Gastroesophageal sphincter (tissue), 4 donors: Measurements from ENCODE around the gene IL1A. TPM values are rescaled to one million over a fixed set of nuclear protein-coding genes. Genes with fewer than 3 reads are reported as not detected.

Experiments
- ATAC-seq: fragments of 150-250 bp; one replicate; pipeline ENCODE4 v1.9.1; 2016; ENCODE audit warnings: mild to moderate bottlenecking, moderate library complexity
- H3K27ac ChIP-seq, 4 donors: fragments of 200-600 bp; sonication (generic) in 3 of 4; 1 replicate in 3 of 4; 2 replicates in 1 of 4; pipeline ENCODE4 v1.5.1; 2016 to 2019
- H3K27me3 ChIP-seq: fragments of 200-600 bp; sonication (generic); one replicate; pipeline ENCODE4 v1.5.1; 2019
- H3K36me3 ChIP-seq, 2 donors: fragments of 200-600 bp; sonication (generic); one replicate each; pipeline ENCODE4 v1.5.1; 2019; ENCODE audit warnings: control low read depth in 1 of 2
- H3K4me1 ChIP-seq, 3 donors: fragments of 200-600 bp; sonication (generic); 1 replicate in 2 of 3; 2 replicates in 1 of 3; pipeline ENCODE4 v1.5.1; 2016 to 2019; ENCODE audit warnings: control low read depth in 2 of 3
- H3K4me3 ChIP-seq, 2 donors: fragments of 200-600 bp; sonication (generic); one replicate each; pipeline ENCODE4 v1.5.1; 2019; ENCODE audit warnings: mild to moderate bottlenecking in 1 of 2, moderate library complexity in 1 of 2
- H3K9me3 ChIP-seq, 3 donors: fragments of 200-600 bp; sonication (generic); one replicate each; pipeline ENCODE4 v1.5.1; 2017 to 2019; ENCODE audit warnings: control low read depth in 2 of 3
- EP300 ChIP-seq: sonication (generic); formaldehyde crosslinking; IDR thresholded peaks from one replicate; pipeline ENCODE4 v1.6.1; 2017; ENCODE audit warnings: antibody characterized with exemption, mild to moderate bottlenecking
- POLR2A ChIP-seq, 2 donors: fragments of 450-650 bp; IDR thresholded peaks; one replicate each; pipeline ENCODE4 v1.6.1; 2017; ENCODE audit warnings: antibody characterized with exemption in 2 of 2, mild to moderate bottlenecking in 2 of 2, moderate library complexity in 1 of 2
- POLR2AphosphoS5 ChIP-seq: sonication (generic); formaldehyde crosslinking; IDR thresholded peaks from one replicate; pipeline ENCODE4 v1.6.1; 2017; ENCODE audit warnings: antibody characterized with exemption
- WGBS, 2 donors: methylation state at CpG; one replicate each; pipeline ENCODE4 v1.1.5; 2018; ENCODE audit warnings: low coverage in 1 of 2; 5-methylcytosine and 5-hydroxymethylcytosine counted together
- total RNA-seq, 4 donors: library from RNA; depleted of rRNA; stranded (reverse); fragments of >200 nt; gene quantifications; one replicate each; pipeline ENCODE4 v1.1.0, GENCODE V29; 2016
- TF ChIP-seq, protein P1 (sequence below), 4 experiments: fragments of 200-600 bp in 2 of 4; fragments of 450-650 bp in 2 of 4; sonication (generic) in 1 of 4; IDR thresholded peaks; one replicate each; pipeline ENCODE4 v1.5.1; 2017 to 2019; ENCODE audit warnings: antibody characterized with exemption in 4 of 4, mild to moderate bottlenecking in 2 of 4, moderate library complexity in 2 of 4

The IL1A gene
- total RNA-seq, 4 donors from 2014 or later = not detected

GRCh38 chr2:112821142-112821541 is 36.8 kb upstream of the IL1A start:
- 82 to 93% methylated on average over 2 to 5 of the region's 5 CpGs for WGBS, 2 donors
- Histone ChIP-seq H3K27me3 (no peaks in the 10 kb centered on the region), H3K4me3 (no peak overlapping the region), H3K36me3 (no peaks in the 10 kb centered on the region), H3K27ac (no peak overlapping the region), H3K9me3 (no peaks in the 10 kb centered on the region), H3K4me1 (peaks cover 0 to 15% (median 0%) of the 10 kb centered on the region in 3 donors)
- TF ChIP-seq, protein P1, sequence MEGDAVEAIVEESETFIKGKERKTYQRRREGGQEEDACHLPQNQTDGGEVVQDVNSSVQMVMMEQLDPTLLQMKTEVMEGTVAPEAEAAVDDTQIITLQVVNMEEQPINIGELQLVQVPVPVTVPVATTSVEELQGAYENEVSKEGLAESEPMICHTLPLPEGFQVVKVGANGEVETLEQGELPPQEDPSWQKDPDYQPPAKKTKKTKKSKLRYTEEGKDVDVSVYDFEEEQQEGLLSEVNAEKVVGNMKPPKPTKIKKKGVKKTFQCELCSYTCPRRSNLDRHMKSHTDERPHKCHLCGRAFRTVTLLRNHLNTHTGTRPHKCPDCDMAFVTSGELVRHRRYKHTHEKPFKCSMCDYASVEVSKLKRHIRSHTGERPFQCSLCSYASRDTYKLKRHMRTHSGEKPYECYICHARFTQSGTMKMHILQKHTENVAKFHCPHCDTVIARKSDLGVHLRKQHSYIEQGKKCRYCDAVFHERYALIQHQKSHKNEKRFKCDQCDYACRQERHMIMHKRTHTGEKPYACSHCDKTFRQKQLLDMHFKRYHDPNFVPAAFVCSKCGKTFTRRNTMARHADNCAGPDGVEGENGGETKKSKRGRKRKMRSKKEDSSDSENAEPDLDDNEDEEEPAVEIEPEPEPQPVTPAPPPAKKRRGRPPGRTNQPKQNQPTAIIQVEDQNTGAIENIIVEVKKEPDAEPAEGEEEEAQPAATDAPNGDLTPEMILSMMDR (IDR thresholded peaks at IDR 0.05) = no peak
- TF ChIP-seq POLR2AphosphoS5 = no peak
- TF ChIP-seq EP300 = no peak
- TF ChIP-seq POLR2A (IDR thresholded peaks at IDR 0.05) = no peak
- ATAC-seq = no peak

- Histone ChIP-seq H3K9me3 (no peaks in the 10 kb centered on the region), H3K4me1 (peaks cover 0 to 14% (median 0%) of the 10 kb centered on the region in 3 donors)
These were observed 36.0 kb upstream of the IL1A start for GRCh38 chr2:112820343-112820742.

DNA sequence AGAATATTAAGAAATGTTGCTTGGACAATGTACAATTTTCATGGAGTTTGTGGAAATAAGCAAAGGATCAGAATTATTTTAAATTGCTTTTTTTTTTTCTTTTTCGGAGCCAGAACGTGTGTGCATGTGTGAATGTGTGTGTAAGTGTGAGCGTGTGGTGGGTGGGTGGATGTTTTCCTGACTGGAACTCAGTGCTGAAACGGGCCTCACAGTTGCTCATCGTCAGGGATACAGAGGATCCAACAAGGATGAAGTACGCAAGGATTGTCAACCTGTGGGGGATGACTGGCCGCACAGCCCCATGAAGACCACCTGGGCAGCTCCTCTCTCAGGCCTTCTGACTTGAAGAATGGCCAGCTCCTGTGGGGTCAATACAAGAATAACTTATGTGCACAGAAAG is 34.8 kb upstream of the IL1A start:
- Histone ChIP-seq H3K27ac (no peak overlapping the region), H3K36me3 (no peaks in the 10 kb centered on the region), H3K4me1 (peaks cover 0 to 2% (median 0%) of the 10 kb centered on the region in 3 donors), H3K27me3 (no peaks in the 10 kb centered on the region), H3K4me3 (no peak overlapping the region), H3K9me3 (no peaks in the 10 kb centered on the region)
- WGBS, 2 donors = 72 to 85% methylated on average over 5 to 6 of the region's 7 CpGs
- no peak for ATAC-seq
- TF ChIP-seq POLR2AphosphoS5 = no peak
- TF ChIP-seq, protein P1 (IDR thresholded peaks at IDR 0.05) = no peak
- no peak for TF ChIP-seq POLR2A (IDR thresholded peaks at IDR 0.05)
- TF ChIP-seq EP300 = no peak

More at GRCh38 chr2:112820343-112820742, 36.0 kb upstream of the IL1A start:
- ATAC-seq = no peak
- H3K27ac ChIP-seq = no peak overlapping the region
- H3K27me3 ChIP-seq = no peaks in the 10 kb centered on the region
- TF ChIP-seq POLR2AphosphoS5 = no peak
- no peak for TF ChIP-seq EP300
- no peak for TF ChIP-seq POLR2A (IDR thresholded peaks at IDR 0.05)
- TF ChIP-seq, protein P1 (IDR thresholded peaks at IDR 0.05) = no peak
- H3K36me3 ChIP-seq = no peaks in the 10 kb centered on the region
- no peak overlapping the region for H3K4me3 ChIP-seq

- no peaks in the 10 kb centered on the region for H3K36me3 ChIP-seq
- no peak for ATAC-seq
- WGBS, 2 donors = 65 to 71% methylated on average over 2 to 3 of the region's 3 CpGs
- no peak overlapping the region for H3K27ac ChIP-seq
- H3K27me3 ChIP-seq = no peaks in the 10 kb centered on the region
- H3K4me3 ChIP-seq = no peak overlapping the region
- H3K4me1 ChIP-seq = peaks cover 0 to 4% (median under 1%) of the 10 kb centered on the region in 3 donors
- no peaks in the 10 kb centered on the region for H3K9me3 ChIP-seq
- TF ChIP-seq, protein P1 (IDR thresholded peaks at IDR 0.05) = no peak
- TF ChIP-seq POLR2A (IDR thresholded peaks at IDR 0.05) (no peak), POLR2AphosphoS5 (no peak), EP300 (no peak)
These were observed 34.0 kb upstream of the IL1A start for GRCh38 chr2:112818094-112818902.

- ATAC-seq = no peak
- no peak overlapping the region for H3K4me3 ChIP-seq
- peaks cover 0 to 15% (median 7%) of the 10 kb centered on the region in 3 donors for H3K4me1 ChIP-seq
- H3K9me3 ChIP-seq = no peaks in the 10 kb centered on the region
- no peaks in the 10 kb centered on the region for H3K36me3 ChIP-seq
- H3K27me3 ChIP-seq = no peaks in the 10 kb centered on the region
- 89% methylated on average over 3 of the region's 4 CpGs; no CpG with 5 or more reads in 1 of the 2 donors for WGBS, 2 donors
- TF ChIP-seq POLR2A (IDR thresholded peaks at IDR 0.05) (no peak), POLR2AphosphoS5 (no peak), EP300 (no peak)
- TF ChIP-seq, protein P1 (IDR thresholded peaks at IDR 0.05) = no peak
- H3K27ac ChIP-seq = no peak overlapping the region
These were observed 32.9 kb upstream of the IL1A start for GRCh38 chr2:112817082-112817689.
